Naive thymus-derived CD4-positive, alpha-beta T cell (primary cell): ENCODE measurements around the gene TMEM86B. TPM values are rescaled to one million over a fixed set of nuclear protein-coding genes. Genes with fewer than 3 reads are reported as not detected.
A peak's percentile ranks its signal among the peaks of the same experiment; 100 is the strongest.

Source experiments
- ATAC-seq: fragments of 150-1000 bp; cut with Tn5 transposase; 2 replicates; pipeline ENCODE4 v1.10.0; 2021; ENCODE audit warnings: mild to moderate bottlenecking, moderate library complexity
- CTCF ChIA-PET: fragments of 350-600 bp; sonication (Branson Sonifier 250); formaldehyde crosslinking; loops from one replicate; lab custom pipeline; 2021; ENCODE audit warnings: antibody characterized with exemption; lab: Charles Lee
- POLR2A ChIA-PET: fragments of 350-600 bp; sonication (Branson Sonifier 250); formaldehyde crosslinking; loops from one replicate; lab custom pipeline; 2021; ENCODE audit warnings: antibody characterized with exemption, inconsistent platforms; lab: Charles Lee
- DNase-seq, 9 donors: peaks; one replicate each; pipeline versions ENCODE4 v3.0.0 to v3.0.0-alpha.2; 2020 to 2022; ENCODE audit warnings: mixed read lengths in 1 of 9
- H3K27ac ChIP-seq: one replicate; pipeline ENCODE4 v1.7.0; 2013; ENCODE audit warnings: mild to moderate bottlenecking, low read depth, low read length, moderate library complexity
- H3K27me3 ChIP-seq, 2 donors: one replicate each; pipeline ENCODE4 v1.7.0; 2013; ENCODE audit warnings: low read length in 2 of 2, mild to moderate bottlenecking in 2 of 2, moderate library complexity in 2 of 2; ENCODE audit not compliant: control insufficient read depth in 2 of 2, insufficient read depth in 2 of 2
- H3K36me3 ChIP-seq, 3 experiments: 1 replicate in 2 of 3; 2 replicates in 1 of 3; pipeline ENCODE4 v1.7.0; 2013; ENCODE audit warnings: low read length in 3 of 3, mild to moderate bottlenecking in 3 of 3, moderate library complexity in 1 of 3; ENCODE audit not compliant: insufficient read depth in 3 of 3, control insufficient read depth in 2 of 3
- H3K4me1 ChIP-seq, 2 donors: one replicate each; pipeline ENCODE4 v1.7.0; 2013; ENCODE audit warnings: low read length in 2 of 2, mild to moderate bottlenecking in 2 of 2, moderate library complexity in 1 of 2; ENCODE audit not compliant: control insufficient read depth in 2 of 2, insufficient read depth in 2 of 2
- H3K4me3 ChIP-seq: 2 replicates; pipeline ENCODE4 v1.7.0; 2013; ENCODE audit warnings: mild to moderate bottlenecking, low read length
- H3K9me3 ChIP-seq, 3 experiments: 1 replicate in 2 of 3; 2 replicates in 1 of 3; pipeline ENCODE4 v1.7.0; 2013; ENCODE audit warnings: low read length in 3 of 3; ENCODE audit not compliant: control insufficient read depth in 2 of 3
- H3K27ac Mint-ChIP-seq, 9 donors: one replicate each; pipeline ENCODE4 v1.8.0; 2020 to 2022; ENCODE audit warnings: mixed read lengths in 9 of 9, mild to moderate bottlenecking in 8 of 9, moderate library complexity in 5 of 9, inconsistent platforms in 2 of 9
- H3K27me3 Mint-ChIP-seq, 5 donors: one replicate each; pipeline ENCODE4 v1.8.0; 2021 to 2022; ENCODE audit warnings: mixed read lengths in 5 of 5, mild to moderate bottlenecking in 1 of 5
- H3K36me3 Mint-ChIP-seq, 5 donors: one replicate each; pipeline ENCODE4 v1.8.0; 2020 to 2022; ENCODE audit warnings: mixed read lengths in 5 of 5, mild to moderate bottlenecking in 3 of 5, inconsistent platforms in 1 of 5
- H3K4me1 Mint-ChIP-seq, 7 donors: one replicate each; pipeline ENCODE4 v1.8.0; 2020 to 2022; ENCODE audit warnings: mixed read lengths in 7 of 7, mild to moderate bottlenecking in 3 of 7, inconsistent platforms in 1 of 7
- H3K4me3 Mint-ChIP-seq, 10 donors: one replicate each; pipeline ENCODE4 v1.8.0; 2020 to 2022; ENCODE audit warnings: mild to moderate bottlenecking in 10 of 10, mixed read lengths in 10 of 10, moderate library complexity in 6 of 10, inconsistent platforms in 2 of 10
- H3K9me3 Mint-ChIP-seq, 11 donors: one replicate each; pipeline ENCODE4 v1.8.0; 2020 to 2022; ENCODE audit warnings: mixed read lengths in 11 of 11, mild to moderate bottlenecking in 4 of 11, inconsistent platforms in 1 of 11, moderate library complexity in 1 of 11
- intact Hi-C, 2 donors: fragments of 100-400 bp; cut with micrococcal nuclease; formaldehyde crosslinking; loops; one replicate each; pipeline ENCODE4 v1.15.1; 2023
- polyA plus RNA-seq, 2 donors: library from polyadenylated mRNA; unstranded; fragments of 300-500 nt; fragmentation: Illumina TruSeq; gene quantifications; one replicate each; pipeline ENCODE4 v1.2.3, GENCODE V29; 2021
- total RNA-seq, 6 experiments: library from RNA in 5 of 6; stranded (reverse) in 5 of 6; gene quantifications; 1 replicate in 5 of 6; 2 replicates in 1 of 6; pipeline ENCODE4 v1.2.3 and lab custom pipeline; 2021 to 2026

TMEM86B gene
- total and polyA plus RNA-seq, 7 experiments from 2014 or later, result 1.2 to 24.1 (median 10.5) TPM

DNA sequence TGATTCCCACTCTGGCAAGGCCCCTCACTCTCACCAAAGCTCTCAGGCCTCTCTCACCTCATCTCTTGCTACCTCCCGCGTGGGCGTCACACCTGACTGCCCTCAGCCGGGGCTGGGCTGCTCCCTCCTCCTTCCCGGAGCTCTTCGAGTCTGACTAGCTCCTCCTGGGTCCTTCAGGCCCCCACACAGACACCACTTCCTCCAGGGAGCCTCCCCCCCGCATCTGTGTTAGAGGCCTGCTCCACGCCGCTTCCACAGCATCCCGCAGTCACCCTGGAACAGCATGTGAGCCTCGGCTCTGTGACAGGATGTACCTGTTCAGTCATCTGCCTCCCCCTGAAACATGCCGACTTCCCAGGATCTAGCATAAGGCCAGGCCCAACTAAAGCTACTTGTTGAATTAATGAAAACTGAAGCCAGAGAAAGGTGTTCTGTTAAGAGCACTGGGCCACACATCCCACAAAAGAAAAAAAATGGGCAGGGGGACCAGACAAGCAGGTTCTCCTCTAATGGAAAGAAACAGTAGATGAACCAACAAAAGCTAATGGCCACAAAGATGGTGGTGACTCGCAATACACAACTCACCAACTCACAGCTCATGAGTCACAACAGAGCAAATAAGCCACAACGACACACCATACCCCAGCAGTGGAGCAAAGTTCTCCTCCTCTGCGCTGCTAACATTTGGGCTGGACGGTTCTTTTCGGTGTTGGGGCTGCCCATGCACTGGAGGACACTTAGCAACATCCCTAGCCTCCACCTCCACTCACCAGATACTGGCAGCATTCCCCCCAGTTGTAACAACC, 27.3 kb upstream of the TMEM86B start:
- Mint-ChIP-seq H3K27me3 (no peaks in the 10 kb centered on the region), H3K9me3 (no peaks in the 10 kb centered on the region), H3K36me3 (peaks cover 0 to 50% (median 3%) of the 10 kb centered on the region in 5 donors), H3K27ac (peak overlapping the region; percentile 95 to 99 (median 97)), H3K4me3 (peak overlapping the region; percentile 89 to 99 (median 98)), H3K4me1 (peaks cover 60 to 76% (median 71%) of the 10 kb centered on the region in 7 donors)
- ChIA-PET POLR2A (interaction anchor here (0.6 to 12.3 kb wide), 15 partner anchors 8 to 399 kb away, joined by 3 to 156 read pairs (median 4); partner anchors contain the start of genes BRSK1, HSPBP1, KMT5C and RPL28), CTCF (interaction anchor here (0.5 to 2.8 kb wide), 5 partner anchors 27 to 71 kb away, joined by 3 to 9 read pairs (median 3); no protein-coding TSS in a partner anchor)
- H3K4me1 ChIP-seq, result peaks cover 58 to 73% of the 10 kb centered on the region in 2 donors
- peak in 5 of 9 donors; percentile 25 to 52 (median 34) for DNase-seq
- peaks cover 0 to 9% (median 0%) of the 10 kb centered on the region in 3 experiments for H3K36me3 ChIP-seq
- intact Hi-C loops, result loop anchor here (2.0 to 10.0 kb wide), 7 partner anchors 35 to 889 kb away; partner anchors contain the start of genes COX6B2 (in 1 of the 2), PPP1R12C (in 1 of the 2) and ZNF444 (in 1 of the 2)
- H3K4me3 ChIP-seq, result peak overlapping the region; percentile 77
- no peaks in the 10 kb centered on the region for H3K9me3 ChIP-seq
- no peak for ATAC-seq
- peak overlapping the region; percentile 94 for H3K27ac ChIP-seq
- no peaks in the 10 kb centered on the region for H3K27me3 ChIP-seq

DNA sequence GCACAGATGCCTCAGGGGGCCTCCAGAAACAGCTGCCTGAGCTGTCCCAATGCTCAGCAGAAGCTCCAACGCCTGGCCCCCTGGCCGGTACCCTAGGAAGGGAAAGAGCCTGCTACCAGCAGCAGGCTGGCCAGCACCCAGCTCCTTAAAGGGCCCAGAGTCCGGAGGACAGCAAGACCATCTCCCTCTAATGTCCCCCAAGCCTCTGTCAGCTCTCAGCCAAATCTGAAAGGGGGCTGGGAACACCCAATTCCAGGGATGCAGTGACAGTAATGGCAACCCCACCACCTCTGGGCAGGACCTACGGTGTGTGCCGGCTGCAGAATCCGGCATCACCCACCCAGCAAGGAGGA, 26.0 kb upstream of the TMEM86B start:
- peak overlapping the region; percentile 89 to 99 (median 98) for H3K4me3 Mint-ChIP-seq
- Histone ChIP-seq H3K36me3 (peaks cover 0 to 18% (median 0%) of the 10 kb centered on the region in 3 experiments), H3K27me3 (no peaks in the 10 kb centered on the region), H3K4me1 (peaks cover 66 to 73% of the 10 kb centered on the region in 2 donors), H3K27ac (peak overlapping the region; percentile 94), H3K4me3 (peak overlapping the region; percentile 77), H3K9me3 (no peaks in the 10 kb centered on the region)
- H3K27me3 Mint-ChIP-seq, result no peaks in the 10 kb centered on the region
- ATAC-seq (no peak), DNase-seq (no peak)
- intact Hi-C loops, result loop anchor here (1.0 to 10.0 kb wide), 8 partner anchors 26 to 890 kb away; partner anchors contain the start of genes HSPBP1 (in 2 of the 2), ISOC2 (in 1 of the 2), KMT5C (in 1 of the 2) and RPL28 (in 1 of the 2)
- no peaks in the 10 kb centered on the region for H3K9me3 Mint-ChIP-seq
- ChIA-PET POLR2A (interaction anchor here (0.6 to 12.3 kb wide), 17 partner anchors 9 to 352 kb away, joined by 3 to 156 read pairs (median 5); partner anchors contain the start of genes BRSK1, FIZ1, HSPBP1 and ISOC2), CTCF (interaction anchor here (1.0 to 2.8 kb wide), 4 partner anchors 26 to 249 kb away, joined by 3 to 9 read pairs (median 5); partner anchors contain the start of gene HSPBP1)
- peak overlapping the region; percentile 95 to 99 (median 97) for H3K27ac Mint-ChIP-seq
- H3K4me1 Mint-ChIP-seq, result peaks cover 59 to 81% (median 70%) of the 10 kb centered on the region in 7 donors
- peaks cover 0 to 48% (median 4%) of the 10 kb centered on the region in 5 donors for H3K36me3 Mint-ChIP-seq

DNA sequence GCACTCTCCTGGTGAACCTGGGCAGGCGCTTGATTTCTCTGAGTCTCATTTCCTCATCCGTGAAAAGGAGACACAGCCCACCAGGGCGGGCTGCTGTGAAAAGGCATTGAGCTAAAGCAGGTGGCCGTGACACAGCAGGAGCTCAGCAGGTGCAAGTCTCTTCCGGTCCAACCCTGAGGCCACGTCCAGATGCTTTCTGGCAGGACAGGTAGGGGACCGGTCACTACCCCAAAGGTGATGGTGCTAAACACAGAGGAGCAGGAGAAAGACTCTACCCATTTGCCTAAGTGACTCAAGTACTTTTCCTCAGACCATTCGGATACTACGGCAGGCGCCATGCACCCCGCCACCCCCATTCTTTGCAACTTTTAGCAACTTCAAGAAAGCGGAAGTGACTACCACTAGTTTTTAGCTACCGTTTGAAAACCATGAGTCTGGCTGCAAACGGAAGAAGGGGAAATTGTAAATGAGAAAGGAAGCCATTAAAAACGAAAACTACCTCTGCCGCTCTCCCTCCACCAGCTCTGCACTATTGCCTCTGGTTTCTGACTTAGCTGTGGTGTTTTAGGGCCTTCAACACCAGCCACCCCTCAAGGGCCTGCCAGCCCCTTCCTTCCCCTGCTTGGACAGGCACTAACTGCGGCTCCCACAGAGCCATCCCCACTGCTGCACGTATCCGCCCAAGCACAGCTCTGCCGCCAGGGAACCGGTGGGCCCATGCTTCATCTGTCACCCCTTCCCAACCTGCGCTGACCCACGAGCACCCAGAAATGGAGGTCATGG, 25.5 kb upstream of the TMEM86B start:
- CTCF ChIA-PET, result interaction anchor here (0.7 to 2.8 kb wide), 5 partner anchors 26 to 1027 kb away, joined by 3 to 9 read pairs (median 5); partner anchors contain the start of gene HSPBP1
- H3K36me3 Mint-ChIP-seq, result peaks cover 0 to 48% (median 4%) of the 10 kb centered on the region in 5 donors
- no peaks in the 10 kb centered on the region for H3K27me3 Mint-ChIP-seq

DNA sequence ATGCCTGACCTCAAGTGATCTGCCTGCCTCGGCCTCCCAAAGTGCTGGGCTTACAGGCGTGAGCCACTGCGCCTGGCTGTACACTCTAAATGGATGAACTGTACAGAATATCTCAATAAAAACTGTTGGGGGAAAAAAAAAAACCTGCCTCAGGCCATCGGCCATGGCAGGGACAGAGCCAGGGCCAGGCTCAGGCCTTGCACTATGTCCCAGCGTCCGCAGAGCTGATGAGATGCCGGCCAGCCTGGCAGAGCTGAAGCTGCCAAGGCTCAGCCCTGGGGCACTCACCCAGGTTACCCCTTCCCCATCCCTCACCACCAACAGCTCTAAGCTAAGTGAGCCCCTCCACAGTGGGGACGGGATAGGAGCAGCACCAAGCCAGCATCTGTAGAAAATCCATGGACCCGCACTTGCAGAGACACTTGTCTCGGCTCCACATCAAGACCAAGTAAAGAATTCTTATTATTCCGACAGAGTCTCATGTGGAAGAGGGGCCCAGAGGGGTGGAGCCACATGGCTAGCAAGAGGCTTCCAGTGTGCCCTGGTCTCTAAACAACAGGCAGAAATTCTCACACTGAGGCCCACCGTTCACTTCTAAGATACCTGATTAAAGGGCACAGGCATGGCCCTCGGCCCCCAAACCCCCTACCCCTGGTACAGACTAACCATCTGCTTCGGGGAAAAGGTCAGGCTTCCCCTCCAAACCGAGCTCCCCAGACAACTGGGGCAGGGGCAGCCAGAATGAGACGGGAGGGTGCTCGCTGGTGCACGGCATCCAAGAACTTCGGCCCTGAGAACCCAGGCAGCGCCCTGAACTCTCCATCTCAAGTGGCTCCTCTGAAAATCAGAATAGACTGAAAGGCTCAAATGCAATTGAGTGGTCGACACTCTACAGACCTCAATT, 24.4 kb upstream of the TMEM86B start:
- DNase-seq (no peak), ATAC-seq (no peak)
- peak overlapping the region; percentile 95 to 99 (median 97) for H3K27ac Mint-ChIP-seq
- POLR2A ChIA-PET, result interaction anchor here (1.0 to 12.3 kb wide), 7 partner anchors 7 to 155 kb away, joined by 3 to 156 read pairs (median 20); partner anchors contain the start of genes BRSK1, HSPBP1, KMT5C and TMEM238
- Histone ChIP-seq H3K4me3 (peak overlapping the region; percentile 77), H3K27me3 (no peaks in the 10 kb centered on the region), H3K4me1 (peaks cover 77% of the 10 kb centered on the region in 2 donors), H3K27ac (peak overlapping the region; percentile 94), H3K9me3 (no peaks in the 10 kb centered on the region), H3K36me3 (peaks cover 0 to 26% (median 0%) of the 10 kb centered on the region in 3 experiments)
- intact Hi-C loops, result loop anchor here in 1 of 2 donors (10.0 kb wide), 2 partner anchors 168 to 892 kb away; partner anchors contain the start of gene ZNF444
- no peaks in the 10 kb centered on the region for H3K27me3 Mint-ChIP-seq
- no peaks in the 10 kb centered on the region for H3K9me3 Mint-ChIP-seq
- peaks cover 0 to 47% (median 7%) of the 10 kb centered on the region in 5 donors for H3K36me3 Mint-ChIP-seq
- H3K4me1 Mint-ChIP-seq, result peaks cover 67 to 90% (median 76%) of the 10 kb centered on the region in 7 donors
- CTCF ChIA-PET, result interaction anchor here (0.7 to 2.8 kb wide), 3 partner anchors 27 to 1026 kb away, joined by 3 to 9 read pairs (median 5); partner anchors contain the start of gene HSPBP1
- H3K4me3 Mint-ChIP-seq, result peak overlapping the region; percentile 89 to 99 (median 98)

More for the DNA sequence above, 25.5 kb upstream of the TMEM86B start:
- Mint-ChIP-seq H3K9me3 (no peaks in the 10 kb centered on the region), H3K27ac (peak overlapping the region; percentile 95 to 99 (median 97)), H3K4me3 (peak overlapping the region; percentile 89 to 99 (median 98)), H3K4me1 (peaks cover 59 to 80% (median 67%) of the 10 kb centered on the region in 7 donors)
- peak in 8 of 9 donors; percentile 52 to 85 (median 81) for DNase-seq
- Histone ChIP-seq H3K27me3 (no peaks in the 10 kb centered on the region), H3K27ac (peak overlapping the region; percentile 94), H3K4me1 (peaks cover 67 to 71% of the 10 kb centered on the region in 2 donors), H3K36me3 (peaks cover 0 to 21% (median 0%) of the 10 kb centered on the region in 3 experiments), H3K4me3 (peak overlapping the region; percentile 77), H3K9me3 (no peaks in the 10 kb centered on the region)
- ATAC-seq, result peak; percentile 50
- intact Hi-C loops, result loop anchor here (1.0 to 10.0 kb wide), 8 partner anchors 26 to 891 kb away; partner anchors contain the start of genes HSPBP1 (in 2 of the 2), ISOC2 (in 1 of the 2), KMT5C (in 1 of the 2) and RPL28 (in 1 of the 2)
- POLR2A ChIA-PET, result interaction anchor here (0.5 to 12.3 kb wide), 19 partner anchors 8 to 345 kb away, joined by 3 to 156 read pairs (median 5); partner anchors contain the start of genes BRSK1, FIZ1, HSPBP1 and ISOC2
